Measurements from ENCODE around the gene CDC25A.

GRCh38 chr3:48120223-48120622, 68.0 kb downstream of the CDC25A start:
- no peak for TF ChIP-seq POLR2A (IDR thresholded peaks at IDR 0.05; ENCODE audit: low read depth, low read length)
- TF ChIP-seq TAF1 (IDR thresholded peaks at IDR 0.05; ENCODE audit: borderline replicate concordance, low read depth, low read length) = no peak

Data from GM12892 (cell line).